Liver (tissue), 9 donors: ENCODE measurements around the gene CDK9. TPM values are rescaled to one million over a fixed set of nuclear protein-coding genes. Genes with fewer than 3 reads are reported as not detected.
A peak's percentile ranks its signal among the peaks of the same experiment; 100 is the strongest.

Experiments
- DNase-seq: peaks from one replicate; pipeline ENCODE4 v3.0.0-alpha.2; 2017; ENCODE audit warnings: low spot score
- H3K27ac ChIP-seq, 2 donors: one replicate each; pipeline ENCODE4 v1.7.0; 2013; ENCODE audit warnings: inconsistent platforms in 2 of 2, low read length in 2 of 2, control low read depth in 1 of 2, low read depth in 1 of 2, mild to moderate bottlenecking in 1 of 2
- H3K27me3 ChIP-seq, 4 donors: one replicate each; pipeline versions ENCODE4 v1.6.1 to v1.7.0; 2013; ENCODE audit warnings: low read length in 3 of 4, inconsistent platforms in 1 of 4, mild to moderate bottlenecking in 1 of 4, moderate library complexity in 1 of 4; ENCODE audit not compliant: control insufficient read depth in 4 of 4, insufficient read depth in 4 of 4
- H3K36me3 ChIP-seq, 4 donors: one replicate each; pipeline versions ENCODE4 v1.6.1 to v1.7.0; 2013; ENCODE audit warnings: low read length in 3 of 4, mild to moderate bottlenecking in 3 of 4, low read depth in 1 of 4, moderate library complexity in 1 of 4; ENCODE audit not compliant: control insufficient read depth in 4 of 4, insufficient read depth in 3 of 4
- H3K4me1 ChIP-seq, 4 donors: one replicate each; pipeline versions ENCODE4 v1.6.1 to v1.7.0; 2013; ENCODE audit warnings: low read length in 3 of 4, mild to moderate bottlenecking in 3 of 4, moderate library complexity in 1 of 4; ENCODE audit not compliant: control insufficient read depth in 4 of 4, insufficient read depth in 4 of 4
- H3K4me3 ChIP-seq, 3 donors: one replicate each; pipeline versions ENCODE4 v1.6.1 to v1.7.0; 2013; ENCODE audit warnings: low read length in 3 of 3, control low read depth in 1 of 3, low read depth in 1 of 3, mild to moderate bottlenecking in 1 of 3
- H3K9ac ChIP-seq, 2 donors: one replicate each; pipeline ENCODE4 v1.7.0; 2013; ENCODE audit warnings: low read length in 2 of 2, mild to moderate bottlenecking in 2 of 2, moderate library complexity in 2 of 2, control low read depth in 1 of 2, low read depth in 1 of 2
- H3K9me3 ChIP-seq, 4 donors: one replicate each; pipeline versions ENCODE4 v1.6.1 to v1.7.0; 2013; ENCODE audit warnings: low read length in 3 of 4; ENCODE audit not compliant: control insufficient read depth in 4 of 4
- EGR1 ChIP-seq, 2 donors: IDR thresholded peaks; 2 replicates each; pipeline ENCODE4 v1.6.1; 2016 to 2018; ENCODE audit warnings: antibody characterized with exemption in 2 of 2, low read depth in 2 of 2
- FOXA1 ChIP-seq: IDR thresholded peaks from 2 replicates; pipeline ENCODE4 v1.6.1; 2016; ENCODE audit warnings: antibody characterized with exemption
- FOXA2 ChIP-seq: IDR thresholded peaks from 2 replicates; pipeline ENCODE4 v1.6.1; 2016; ENCODE audit warnings: antibody characterized with exemption
- GABPA ChIP-seq, 2 donors: IDR thresholded peaks in 1 of 2; conservative IDR thresholded peaks in 1 of 2; 2 replicates each; pipeline ENCODE4 v1.6.1; 2016; ENCODE audit warnings: antibody characterized with exemption in 2 of 2, mild to moderate bottlenecking in 1 of 2, moderate library complexity in 1 of 2
- HNF4A ChIP-seq, 2 donors: conservative IDR thresholded peaks; 2 replicates each; pipeline ENCODE4 v1.6.1; 2016; ENCODE audit warnings: antibody characterized with exemption in 2 of 2, mild to moderate bottlenecking in 2 of 2
- HNF4G ChIP-seq: IDR thresholded peaks from 2 replicates; pipeline ENCODE4 v1.6.1; 2016; ENCODE audit warnings: antibody characterized with exemption
- JUND ChIP-seq, 2 donors: IDR thresholded peaks; 2 replicates each; pipeline ENCODE4 v1.6.1; 2016; ENCODE audit warnings: antibody characterized with exemption in 2 of 2
- MAX ChIP-seq: IDR thresholded peaks from 2 replicates; pipeline ENCODE4 v1.6.1; 2016; ENCODE audit warnings: antibody characterized with exemption
- NR2F2 ChIP-seq: IDR thresholded peaks from 2 replicates; pipeline ENCODE4 v1.6.1; 2016; ENCODE audit warnings: antibody characterized with exemption
- RAD21 ChIP-seq, 2 donors: IDR thresholded peaks; 2 replicates each; pipeline ENCODE4 v1.6.1; 2016; ENCODE audit warnings: antibody characterized with exemption in 2 of 2, mild to moderate bottlenecking in 2 of 2
- REST ChIP-seq: IDR thresholded peaks from 2 replicates; pipeline ENCODE4 v1.6.1; 2016; ENCODE audit warnings: antibody characterized with exemption, mild to moderate bottlenecking
- RXRA ChIP-seq, 2 donors: IDR thresholded peaks; 2 replicates each; pipeline ENCODE4 v1.6.1; 2017 to 2018; ENCODE audit warnings: antibody characterized with exemption in 2 of 2, mild to moderate bottlenecking in 1 of 2
- SP1 ChIP-seq: IDR thresholded peaks from 2 replicates; pipeline ENCODE4 v1.6.1; 2018; ENCODE audit warnings: antibody characterized with exemption, mild to moderate bottlenecking
- TAF1 ChIP-seq: conservative IDR thresholded peaks from 2 replicates; pipeline ENCODE4 v1.6.1; 2016; ENCODE audit warnings: antibody characterized with exemption, mild to moderate bottlenecking
- YY1 ChIP-seq: IDR thresholded peaks from 2 replicates; pipeline ENCODE4 v1.6.1; 2016; ENCODE audit warnings: antibody characterized with exemption, mild to moderate bottlenecking
- ZBTB33 ChIP-seq: IDR thresholded peaks from 2 replicates; pipeline ENCODE4 v1.6.1; 2016; ENCODE audit warnings: antibody characterized with exemption
- WGBS: extraction: QIAGEN DNeasy Blood & Tissue Kit; methylation state at CpG from one replicate; pipeline ENCODE4 v1.1.7; 2013; 5-methylcytosine and 5-hydroxymethylcytosine counted together
- polyA plus RNA-seq, 2 donors: library from polyadenylated mRNA; stranded (reverse) in 1 of 2; unstranded in 1 of 2; fragments of 200-250 nt in 1 of 2; fragments of >200 nt in 1 of 2; fragmentation: Nextera tagmentation in 1 of 2; extraction: Ambion mirVana in 1 of 2; gene quantifications; one replicate each; pipeline versions ENCODE4 v1.2.1 to v1.2.3, GENCODE V29; 2013 to 2015
- total RNA-seq, 2 donors: library from RNA; depleted of rRNA; stranded (reverse); fragments of >200 nt; gene quantifications; one replicate each; pipeline ENCODE4 v1.2.3, GENCODE V29; 2014
- TF ChIP-seq, protein P1 (sequence below): fragments of 150-350 bp; IDR thresholded peaks from 2 replicates; pipeline ENCODE4 v1.5.1; 2017; ENCODE audit warnings: improper control_type of control experiment, low read depth, low read length; ENCODE audit not compliant: missing input control
- donor health status: healthy.
- donor health status: healthy.
- donor health status: healthy.
- donor health status: healthy.
- donor health status: healthy.

CDK9 gene
- total and polyA plus RNA-seq, 4 donors = 31.8 to 41.4 (median 36.8) TPM

DNA sequence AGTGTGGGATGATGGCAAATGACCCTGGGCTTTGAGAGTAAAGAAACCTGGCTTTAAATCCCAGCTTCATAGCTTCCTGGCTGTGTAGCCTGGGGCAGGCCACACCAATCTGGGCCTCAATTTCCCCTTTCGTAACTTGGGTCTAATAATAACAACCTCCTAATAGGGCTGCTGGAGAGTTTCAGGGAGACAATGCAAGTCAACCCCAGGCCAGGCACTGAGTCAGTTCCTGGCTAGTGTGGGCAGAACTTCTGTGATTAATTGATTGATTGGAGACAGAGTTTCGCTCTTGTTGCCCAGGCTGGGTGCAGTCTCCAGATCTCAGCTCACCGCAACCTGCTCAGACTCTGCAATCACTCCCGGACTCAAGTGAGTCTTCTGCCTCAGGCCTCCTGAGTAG, 4.0 kb upstream of the CDK9 start (continued):
- TF ChIP-seq HNF4A (conservative IDR thresholded peaks at IDR 0.05) (no peak), TAF1 (no peak)

- Histone ChIP-seq H3K9me3 (no peaks in the 10 kb centered on the region), H3K4me1 (peaks cover 3 to 31% (median 21%) of the 10 kb centered on the region in 4 donors), H3K9ac (no peak overlapping the region), H3K27me3 (no peaks in the 10 kb centered on the region), H3K4me3 (no peak overlapping the region), H3K27ac (peak overlapping the region; percentile 71 to 90), H3K36me3 (peaks cover 5 to 14% (median 12%) of the 10 kb centered on the region in 4 donors)
- 61% methylated on average over 20 of the region's 20 CpGs for WGBS
- TF ChIP-seq EGR1 (IDR thresholded peaks at IDR 0.05; ENCODE audit: low read depth in 2 of 2) (no peak), RAD21 (IDR thresholded peaks at IDR 0.05) (peak in 1 of 2 donors; percentile 5), GABPA (IDR thresholded peaks at IDR 0.05 in 1 of 2, conservative IDR thresholded peaks at IDR 0.05 in 1 of 2) (no peak)
- DNase-seq = no peak
These were observed 2.5 kb upstream of the CDK9 start for GRCh38 chr9:127783111-127784008.

DNA sequence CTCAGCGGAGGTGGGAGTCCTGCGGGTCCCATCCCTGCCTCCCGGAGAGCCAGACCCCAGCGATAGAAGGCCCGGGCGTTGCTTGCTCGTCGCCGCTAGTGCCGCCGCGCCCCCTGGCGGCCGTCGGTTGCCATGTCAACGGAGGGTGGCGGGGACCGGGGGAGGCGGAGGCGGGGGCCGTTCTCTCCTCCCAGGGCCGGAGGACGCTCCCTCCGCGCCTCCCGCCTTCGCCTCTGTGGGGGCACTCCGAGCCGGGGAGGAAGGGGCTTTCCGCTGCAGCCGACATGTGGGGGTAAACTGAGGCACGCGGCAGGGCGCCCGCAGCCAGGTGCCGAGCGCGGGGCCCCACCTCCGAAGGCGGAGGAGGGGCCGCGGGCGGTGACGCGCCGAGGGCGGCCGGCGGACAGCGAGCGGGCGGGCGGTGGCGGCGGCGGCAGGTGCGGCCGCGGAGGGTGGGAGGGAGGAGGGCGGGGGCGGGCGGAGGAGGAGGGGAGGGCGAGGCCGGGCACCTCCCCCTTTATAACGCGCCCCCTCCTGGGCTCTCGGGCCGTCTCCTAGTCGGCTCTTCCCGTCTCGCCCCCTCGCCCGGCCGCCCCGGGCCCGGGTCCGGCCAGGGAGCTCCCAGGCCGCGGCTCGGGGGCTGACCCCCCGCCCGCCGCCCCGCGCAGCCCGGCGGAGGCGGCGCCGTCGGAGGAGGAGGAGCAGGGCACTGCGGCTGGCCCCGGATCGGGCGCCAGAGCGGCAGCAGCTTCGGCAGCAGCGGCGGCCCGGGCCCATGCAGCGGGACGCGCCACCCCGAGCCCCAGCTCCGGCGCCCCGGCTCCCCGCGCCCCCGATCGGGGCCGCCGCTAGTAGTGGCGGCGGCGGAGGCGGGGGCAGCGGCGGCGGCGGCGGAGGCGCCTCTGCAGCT, 556 bp upstream of the CDK9 start:
- WGBS = under 1% methylated on average over 120 of the region's 123 CpGs

More for the DNA sequence above, 556 bp upstream of the CDK9 start:
- DNase-seq = peak; percentile 89
- H3K4me3 ChIP-seq = peak overlapping the region; percentile 28 to 89 (median 47)
- H3K27ac ChIP-seq = peak overlapping the region; percentile 88 to 90
- peak overlapping the region in 1 of 2 donors; percentile 8 for H3K9ac ChIP-seq
- peaks cover 10 to 50% (median 37%) of the 10 kb centered on the region in 4 donors for H3K4me1 ChIP-seq
- H3K27me3 ChIP-seq = no peaks in the 10 kb centered on the region
- no peaks in the 10 kb centered on the region for H3K9me3 ChIP-seq
- TF ChIP-seq REST = no peak
- no peak for TF ChIP-seq HNF4A (conservative IDR thresholded peaks at IDR 0.05)
- no peak for TF ChIP-seq GABPA (IDR thresholded peaks at IDR 0.05 in 1 of 2, conservative IDR thresholded peaks at IDR 0.05 in 1 of 2)
- no peak for TF ChIP-seq MAX
- peak; percentile 2 for TF ChIP-seq FOXA2
- no peak for TF ChIP-seq FOXA1
- TF ChIP-seq ZBTB33 = no peak
- no peak for TF ChIP-seq RXRA (IDR thresholded peaks at IDR 0.05)
- no peak for TF ChIP-seq YY1
- peak; percentile 76 to 87 for TF ChIP-seq RAD21 (IDR thresholded peaks at IDR 0.05)
- no peak for TF ChIP-seq NR2F2
- TF ChIP-seq EGR1 (IDR thresholded peaks at IDR 0.05; ENCODE audit: low read depth in 2 of 2) = no peak
- TF ChIP-seq SP1 = no peak
- no peak for TF ChIP-seq HNF4G
- TF ChIP-seq, protein P1, sequence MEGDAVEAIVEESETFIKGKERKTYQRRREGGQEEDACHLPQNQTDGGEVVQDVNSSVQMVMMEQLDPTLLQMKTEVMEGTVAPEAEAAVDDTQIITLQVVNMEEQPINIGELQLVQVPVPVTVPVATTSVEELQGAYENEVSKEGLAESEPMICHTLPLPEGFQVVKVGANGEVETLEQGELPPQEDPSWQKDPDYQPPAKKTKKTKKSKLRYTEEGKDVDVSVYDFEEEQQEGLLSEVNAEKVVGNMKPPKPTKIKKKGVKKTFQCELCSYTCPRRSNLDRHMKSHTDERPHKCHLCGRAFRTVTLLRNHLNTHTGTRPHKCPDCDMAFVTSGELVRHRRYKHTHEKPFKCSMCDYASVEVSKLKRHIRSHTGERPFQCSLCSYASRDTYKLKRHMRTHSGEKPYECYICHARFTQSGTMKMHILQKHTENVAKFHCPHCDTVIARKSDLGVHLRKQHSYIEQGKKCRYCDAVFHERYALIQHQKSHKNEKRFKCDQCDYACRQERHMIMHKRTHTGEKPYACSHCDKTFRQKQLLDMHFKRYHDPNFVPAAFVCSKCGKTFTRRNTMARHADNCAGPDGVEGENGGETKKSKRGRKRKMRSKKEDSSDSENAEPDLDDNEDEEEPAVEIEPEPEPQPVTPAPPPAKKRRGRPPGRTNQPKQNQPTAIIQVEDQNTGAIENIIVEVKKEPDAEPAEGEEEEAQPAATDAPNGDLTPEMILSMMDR = peak; percentile 63
- no peak for TF ChIP-seq TAF1
- TF ChIP-seq JUND (IDR thresholded peaks at IDR 0.05) = no peak
- peaks cover 8 to 21% (median 19%) of the 10 kb centered on the region in 4 donors for H3K36me3 ChIP-seq
